Activated CD4-positive, CD25-positive, alpha-beta regulatory T cell (primary cell): ENCODE data around the gene TBC1D30.

Source experiments
- DNase-seq, 4 experiments: peaks; one replicate each; lab custom pipeline; 2025; lab: John Stamatoyannopoulos, UW

Gene TBC1D30

GRCh38 chr12:64911081-64911480 lies 86.6 kb downstream of the TBC1D30 start:
- DNase-seq, result no peak

GRCh38 chr12:64911912-64912311 lies 87.5 kb downstream of the TBC1D30 start:
- no peak for DNase-seq

GRCh38 chr12:64912516-64913255 lies 88.2 kb downstream of the TBC1D30 start:
- no peak for DNase-seq

- DNase-seq, result no peak
These were observed 90.8 kb downstream of the TBC1D30 start for GRCh38 chr12:64915242-64915641.

GRCh38 chr12:64916411-64917261 lies 92.2 kb downstream of the TBC1D30 start:
- no peak for DNase-seq

- no peak for DNase-seq
These were observed 93.9 kb downstream of the TBC1D30 start for GRCh38 chr12:64918344-64918743.

GRCh38 chr12:64918801-64919200 lies 94.4 kb downstream of the TBC1D30 start:
- DNase-seq, result no peak

- no peak for DNase-seq
These were observed 98.4 kb downstream of the TBC1D30 start for GRCh38 chr12:64922853-64923252.

GRCh38 chr12:64923536-64923935 lies 99.1 kb downstream of the TBC1D30 start:
- no peak for DNase-seq
